Inflammatory macrophage treated with lipopolysaccharide for 1 hour (primary cell): ENCODE data around the gene DYNC1H1.
"Not testable (repeated sequence)": the region's sequence is repeated elsewhere in the genome, so short reads cannot be mapped to it uniquely, and the experiment has no call there.

Source experiments
- DNase-seq, 2 donors: peaks; one replicate each; pipeline ENCODE4 v3.0.0-alpha.2; 2020 to 2022

The DYNC1H1 gene

DNA sequence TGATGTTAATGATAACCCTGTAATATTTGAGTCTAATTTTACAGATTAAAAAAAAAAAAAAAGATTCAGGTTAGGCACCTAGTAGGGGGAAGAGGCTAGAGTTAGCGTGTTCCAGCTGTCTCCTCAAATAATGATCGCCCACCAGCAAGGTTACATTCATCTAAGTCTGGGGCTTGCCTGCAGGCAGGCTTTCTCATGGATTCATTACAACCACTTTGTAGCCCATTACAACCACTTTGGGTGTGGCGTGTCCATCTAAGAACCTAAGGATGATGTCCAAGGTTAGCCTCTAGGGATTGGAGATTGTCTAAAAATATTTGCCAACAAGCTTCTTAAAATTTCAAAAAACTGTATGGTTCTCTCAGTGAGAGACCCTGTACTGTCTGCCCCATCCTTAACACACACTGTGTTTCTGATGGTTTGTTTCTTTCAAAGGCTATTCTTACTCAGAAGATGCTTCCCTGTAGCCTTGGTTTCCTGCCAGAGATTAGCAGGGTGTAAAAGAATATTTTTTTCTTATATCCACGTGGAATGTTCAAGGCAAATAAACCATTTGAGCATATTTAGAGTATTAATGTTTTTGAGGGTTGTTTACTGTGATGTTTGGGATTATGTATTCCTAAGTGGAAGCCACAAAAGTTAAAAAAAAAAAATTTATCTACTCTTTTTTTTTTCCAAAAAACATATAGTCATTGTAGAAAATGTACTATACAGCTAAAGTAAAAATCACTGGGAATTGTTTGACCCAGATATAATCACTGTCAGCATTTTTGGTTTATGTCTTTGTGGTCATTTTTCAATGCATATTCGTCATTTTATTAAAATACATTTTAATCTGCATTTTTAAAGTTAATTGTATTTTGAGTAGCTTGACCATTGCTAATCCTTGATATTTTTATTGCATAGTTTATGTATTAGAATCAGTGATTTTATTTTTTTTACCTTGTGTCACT, 1.7 kb downstream of the DYNC1H1 start:
- no peak for DNase-seq

DNA sequence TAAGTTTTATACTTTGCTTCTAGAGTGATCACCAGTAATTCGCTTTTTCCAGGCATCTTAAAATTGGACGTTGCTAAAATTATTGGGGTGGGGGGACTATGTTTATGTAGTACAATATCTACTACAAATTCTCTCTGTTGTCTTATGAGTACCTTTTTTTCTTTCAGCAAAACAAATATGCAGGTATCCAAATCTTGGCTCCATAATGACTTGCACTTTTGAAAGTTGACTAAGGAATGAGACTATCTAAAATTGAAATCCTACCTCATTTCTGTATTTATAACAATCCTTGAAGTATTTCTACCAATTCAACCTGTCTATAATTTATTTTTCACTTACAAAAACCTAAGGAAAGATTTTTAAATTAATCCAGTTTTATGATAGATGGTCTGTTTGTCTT, 2.4 kb downstream of the DYNC1H1 start:
- no peak for DNase-seq

DNA sequence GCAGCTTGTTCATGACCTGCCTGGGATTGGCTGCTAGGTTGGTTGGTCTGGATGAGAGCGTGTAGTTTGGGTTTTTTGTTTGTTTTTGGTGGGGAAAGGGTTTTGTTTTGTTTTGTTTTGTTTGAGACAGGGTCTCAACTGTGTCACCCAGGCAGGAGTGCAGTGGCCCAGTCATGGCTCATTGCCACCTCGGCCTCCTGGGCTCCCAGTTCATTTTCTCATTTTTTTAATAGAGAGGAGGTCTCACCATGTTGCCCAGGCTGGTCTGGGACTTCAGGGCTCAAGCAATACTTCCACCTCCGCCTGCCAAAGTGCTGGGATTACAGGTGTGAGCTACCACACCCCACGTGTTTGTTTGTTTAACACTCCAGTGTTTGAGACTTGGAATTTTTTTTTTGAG, 3.8 kb downstream of the DYNC1H1 start:
- DNase-seq = no peak

DNA sequence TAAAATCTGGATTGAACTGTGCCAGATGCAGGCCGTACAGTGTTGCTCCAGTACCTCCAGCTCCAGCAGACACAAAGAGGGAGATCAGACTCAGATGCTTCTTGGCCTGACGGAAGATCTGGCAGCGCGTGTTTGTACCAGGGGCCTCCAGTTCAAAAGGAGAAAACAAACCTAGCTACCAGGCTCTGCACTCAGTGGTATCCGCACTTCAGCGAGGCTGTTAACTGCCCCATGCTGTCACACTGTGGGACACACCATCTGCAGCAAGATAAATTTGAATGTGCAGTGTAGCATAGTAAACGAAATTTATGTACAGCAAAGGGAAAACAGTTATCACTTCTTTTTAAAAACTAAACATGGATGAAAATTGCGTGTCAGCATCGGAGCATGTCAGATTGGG, 5.1 kb downstream of the DYNC1H1 start:
- DNase-seq = no peak

DNA sequence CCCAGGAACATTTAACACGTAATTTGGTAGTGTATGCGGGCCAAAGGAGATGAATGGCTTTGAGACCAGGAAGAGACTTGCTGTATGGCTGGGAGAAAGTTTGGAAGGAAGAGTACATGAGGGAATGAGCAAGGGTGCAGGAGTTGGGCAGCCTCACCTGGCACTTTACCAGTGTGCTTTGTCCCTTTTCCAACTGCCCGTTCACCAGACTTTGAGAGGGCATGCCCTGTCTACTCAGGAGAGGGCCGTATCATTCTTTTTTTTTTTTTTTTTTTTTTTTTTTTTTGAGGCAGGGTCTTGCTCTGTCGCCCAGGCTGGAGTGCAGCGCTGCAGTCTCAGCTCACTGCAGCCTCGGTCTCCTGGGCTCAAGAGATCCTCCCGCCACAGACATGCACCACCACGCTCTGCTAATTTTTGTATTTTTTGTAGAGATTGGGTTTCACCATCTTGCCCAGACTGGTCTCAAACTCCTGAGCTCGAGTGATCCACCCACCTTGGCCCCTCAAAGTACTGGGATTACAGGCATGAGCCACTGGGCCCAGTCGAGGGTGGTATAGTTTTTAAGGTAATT, 6.5 kb downstream of the DYNC1H1 start:
- no peak for DNase-seq

DNA sequence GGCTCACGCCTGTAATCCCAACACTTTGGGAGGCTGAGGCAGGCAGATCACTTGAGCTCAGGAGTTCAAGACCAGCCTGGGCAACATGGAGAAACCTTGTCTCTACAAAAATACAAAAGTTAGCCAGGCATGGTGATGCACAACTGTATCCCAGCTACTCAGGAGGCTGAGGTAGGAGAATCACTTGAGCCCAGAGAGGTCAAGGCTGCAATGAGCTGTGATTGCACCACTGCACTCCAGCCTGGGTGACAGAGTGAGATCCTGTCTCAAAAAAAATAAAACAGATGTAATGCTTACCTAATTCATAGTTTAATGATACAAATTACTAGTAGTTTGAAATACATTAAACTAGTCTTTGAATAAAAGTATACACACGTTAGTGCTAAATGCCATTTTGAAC, 7.1 kb downstream of the DYNC1H1 start:
- not testable (repeated sequence) for DNase-seq

DNA sequence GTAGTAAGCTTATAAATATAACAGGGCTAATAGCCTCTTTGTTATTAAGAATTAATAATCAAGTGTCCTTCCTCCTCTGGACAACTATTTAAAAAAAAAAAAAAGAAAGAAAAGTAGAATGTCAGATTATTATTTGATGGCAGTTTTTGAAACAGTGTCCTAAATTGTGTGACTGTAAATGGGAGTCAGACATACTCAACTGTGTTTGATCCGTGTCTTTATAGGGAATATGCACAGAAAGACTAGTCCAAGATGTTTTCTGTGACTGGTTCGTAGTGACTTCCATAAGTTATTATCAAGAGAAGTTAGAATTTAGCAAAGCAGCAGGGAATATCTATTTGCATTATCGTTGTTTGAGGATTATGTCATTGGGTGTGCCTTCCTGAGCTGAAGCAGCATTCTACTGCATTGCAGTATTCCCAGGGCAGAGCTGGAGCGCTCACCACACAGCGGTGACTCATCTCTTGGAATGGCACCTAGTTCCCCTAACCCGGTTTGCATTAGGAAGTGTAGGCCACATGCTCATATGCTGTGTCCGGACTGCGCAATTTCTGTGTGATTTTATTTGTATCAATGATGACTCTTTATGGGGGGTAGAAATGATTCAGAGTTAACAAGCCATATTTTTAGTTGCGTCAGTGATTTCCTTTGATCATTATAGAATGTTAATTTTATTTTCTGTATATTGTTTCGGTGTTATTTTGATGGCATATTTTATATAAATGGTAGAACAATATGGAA, 7.9 kb downstream of the DYNC1H1 start:
- peak; percentile 95 to 98 for DNase-seq

DNA sequence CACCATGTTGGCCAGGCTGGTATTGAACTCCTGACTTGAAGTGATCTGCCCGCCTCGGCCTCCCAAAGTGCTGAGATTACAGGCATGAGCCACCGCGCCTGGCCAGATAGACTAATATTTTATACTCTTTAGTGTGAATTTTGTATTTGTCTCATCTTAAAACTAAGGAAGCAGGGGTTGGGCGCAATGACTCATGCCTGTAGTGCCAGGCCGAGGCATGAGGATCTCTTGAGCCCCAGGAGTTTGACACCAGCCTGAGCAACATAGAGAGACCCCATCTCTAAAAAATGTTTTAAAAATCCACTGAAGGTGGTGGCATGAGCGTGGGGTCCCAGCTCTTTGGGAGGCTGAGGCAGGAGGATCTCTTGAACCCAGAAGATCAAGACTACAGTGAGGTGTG, 9.0 kb downstream of the DYNC1H1 start:
- peak in 1 of 2 donors; percentile 25 for DNase-seq

DNA sequence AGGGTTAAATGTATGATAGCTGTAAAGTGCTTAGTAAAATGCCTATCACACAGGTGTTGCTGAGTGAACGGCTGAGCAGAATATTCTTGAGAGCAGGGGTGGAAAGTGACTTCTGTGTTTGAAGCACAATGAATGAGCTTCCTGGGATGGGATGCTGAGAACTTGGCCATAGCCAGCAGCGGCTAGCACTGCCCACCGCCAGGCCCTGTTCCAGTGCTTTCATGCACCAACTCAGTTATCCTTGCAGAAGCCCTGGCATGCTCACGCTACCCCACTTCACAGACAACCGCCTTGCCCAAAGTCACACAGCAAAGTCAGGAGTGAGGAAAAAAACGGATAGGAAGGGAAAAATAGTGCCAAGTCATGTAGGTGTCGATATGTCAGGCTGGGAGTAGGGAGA, 10.9 kb downstream of the DYNC1H1 start:
- DNase-seq = no peak

DNA sequence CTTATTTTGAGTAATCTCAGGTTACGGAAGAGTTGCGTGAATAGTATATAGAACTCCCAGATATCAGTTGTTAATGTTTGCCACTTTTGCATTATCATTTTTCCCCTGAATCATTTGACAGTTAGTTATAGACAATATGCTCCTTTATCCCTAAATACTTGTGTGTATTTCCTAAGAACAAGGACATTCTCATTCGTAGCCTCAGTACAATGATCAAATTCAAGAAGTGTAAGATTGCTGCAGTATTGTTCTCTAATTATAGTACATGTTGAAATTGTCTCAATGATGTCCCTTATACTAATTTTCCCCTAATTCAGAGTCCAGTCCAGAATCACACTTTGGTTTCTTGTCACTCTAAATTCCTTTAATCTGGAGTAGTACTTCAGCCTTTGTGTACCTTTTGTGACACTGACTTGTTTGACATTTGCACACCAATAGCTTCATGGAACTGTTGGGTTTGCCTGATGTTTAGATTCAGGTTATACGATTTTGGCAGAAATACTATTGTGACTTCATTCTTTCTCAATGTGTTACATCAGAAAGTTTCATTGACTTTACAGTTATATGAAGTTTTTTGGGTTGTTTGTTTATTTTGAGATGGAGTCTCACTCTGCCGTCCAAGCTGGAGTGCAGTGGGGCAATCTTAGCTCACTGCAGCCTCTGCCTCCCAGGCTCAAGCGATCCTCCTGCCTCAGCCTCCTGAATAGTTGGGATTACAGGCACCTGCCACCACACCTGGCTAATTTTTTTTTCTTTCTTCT, 13.1 kb downstream of the DYNC1H1 start:
- DNase-seq = no peak

DNA sequence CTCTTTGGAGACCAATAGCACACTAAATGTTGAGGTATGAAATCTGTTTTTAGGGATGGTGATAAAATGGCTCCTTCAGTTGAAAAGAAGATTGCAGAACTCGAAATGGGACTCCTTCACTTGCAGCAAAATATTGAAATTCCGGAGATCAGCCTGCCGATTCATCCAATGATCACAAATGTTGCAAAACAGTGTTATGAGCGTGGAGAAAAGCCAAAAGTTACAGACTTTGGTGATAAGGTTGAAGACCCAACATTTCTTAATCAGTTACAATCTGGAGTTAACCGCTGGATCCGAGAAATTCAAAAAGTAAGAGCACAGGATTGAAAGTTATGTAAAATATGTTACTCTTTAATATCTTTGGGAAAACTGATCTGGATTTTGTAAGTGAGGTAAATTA, 15.3 kb downstream of the DYNC1H1 start:
- DNase-seq = no peak

DNA sequence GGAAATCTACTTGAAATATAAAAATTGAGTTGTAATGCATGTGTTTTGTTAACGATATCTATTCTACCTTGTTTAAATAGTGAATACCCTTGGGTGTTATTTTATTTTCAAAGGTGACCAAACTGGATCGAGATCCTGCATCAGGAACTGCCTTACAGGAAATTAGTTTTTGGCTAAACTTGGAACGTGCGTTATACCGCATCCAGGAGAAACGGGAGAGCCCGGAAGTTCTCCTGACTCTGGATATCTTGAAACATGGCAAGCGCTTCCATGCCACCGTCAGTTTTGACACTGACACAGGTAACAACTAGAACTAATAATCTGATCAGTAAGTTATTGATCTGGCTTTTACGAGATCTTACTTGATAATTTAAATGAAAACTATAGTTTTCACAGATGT, 15.9 kb downstream of the DYNC1H1 start:
- DNase-seq = no peak

DNA sequence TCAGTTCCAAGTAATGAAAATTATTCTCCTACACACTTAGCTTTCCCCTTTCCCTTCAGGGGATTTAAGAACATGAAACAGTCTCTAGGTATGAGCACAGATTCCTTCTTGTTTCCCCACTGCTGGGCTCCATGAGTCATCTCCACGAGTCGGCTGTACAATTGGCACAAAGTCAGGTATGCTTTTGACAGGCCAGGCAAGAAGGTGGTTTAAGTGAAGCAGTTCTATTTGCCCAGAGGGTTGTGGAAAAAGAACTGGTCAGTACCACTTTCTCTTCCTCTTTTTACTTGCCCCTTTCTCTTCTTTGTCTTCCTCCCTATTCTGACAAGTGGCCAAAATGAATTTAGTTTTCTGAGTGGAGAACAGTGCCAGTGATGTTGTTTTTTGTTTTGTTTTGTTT, 16.3 kb downstream of the DYNC1H1 start:
- DNase-seq = peak in 1 of 2 donors; percentile 39

DNA sequence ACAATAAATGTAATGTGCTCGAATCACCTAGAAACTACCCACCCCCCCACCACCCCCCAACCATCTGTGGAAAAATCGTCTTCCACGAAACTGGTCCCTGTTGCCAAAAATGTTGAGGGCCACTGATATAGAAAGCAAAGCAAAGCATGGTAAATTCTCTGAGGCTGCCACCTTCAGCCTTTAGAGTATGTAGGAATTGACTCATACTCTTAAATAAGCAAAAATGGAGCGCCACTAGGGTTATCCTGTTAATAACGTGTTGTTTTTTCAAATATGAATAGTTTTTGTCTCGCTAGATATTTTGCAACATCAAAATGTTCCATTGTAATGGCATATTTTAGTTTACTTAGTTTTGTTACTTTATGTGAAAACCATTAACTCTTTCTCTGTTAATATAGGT, 18.2 kb downstream of the DYNC1H1 start:
- DNase-seq = no peak

DNA sequence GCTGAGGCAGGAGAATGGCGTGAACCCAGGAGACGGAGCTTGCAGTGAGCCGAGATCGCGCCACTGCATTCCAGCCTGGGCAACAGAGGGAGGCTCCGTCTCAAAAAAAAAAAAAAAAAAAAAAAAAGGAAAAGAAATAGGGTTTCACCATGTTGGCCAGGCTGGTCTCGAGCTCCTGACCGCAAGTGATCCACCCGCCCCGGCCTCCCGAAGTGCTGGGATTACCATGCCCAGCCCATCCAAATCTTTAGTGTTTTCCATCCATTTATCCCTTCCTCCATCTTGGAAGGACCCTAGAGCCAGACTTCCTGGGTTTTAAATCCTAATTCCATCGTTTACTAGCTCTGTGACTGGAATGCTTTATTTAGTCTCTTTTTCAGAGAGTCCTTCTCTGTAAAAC, 20.5 kb downstream of the DYNC1H1 start:
- DNase-seq = not testable (repeated sequence)

DNA sequence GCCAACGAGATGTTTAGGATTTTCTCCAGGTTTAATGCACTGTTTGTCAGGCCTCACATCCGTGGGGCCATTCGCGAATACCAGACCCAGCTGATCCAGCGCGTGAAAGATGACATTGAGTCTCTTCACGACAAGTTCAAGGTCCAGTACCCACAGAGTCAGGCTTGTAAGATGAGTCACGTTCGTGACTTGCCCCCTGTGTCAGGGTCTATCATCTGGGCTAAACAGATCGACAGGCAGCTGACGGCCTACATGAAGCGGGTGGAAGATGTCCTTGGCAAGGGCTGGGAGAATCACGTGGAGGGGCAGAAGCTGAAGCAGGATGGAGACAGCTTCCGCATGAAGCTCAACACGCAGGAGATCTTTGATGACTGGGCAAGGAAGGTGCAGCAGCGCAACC, 21.6 kb downstream of the DYNC1H1 start:
- DNase-seq = no peak

DNA sequence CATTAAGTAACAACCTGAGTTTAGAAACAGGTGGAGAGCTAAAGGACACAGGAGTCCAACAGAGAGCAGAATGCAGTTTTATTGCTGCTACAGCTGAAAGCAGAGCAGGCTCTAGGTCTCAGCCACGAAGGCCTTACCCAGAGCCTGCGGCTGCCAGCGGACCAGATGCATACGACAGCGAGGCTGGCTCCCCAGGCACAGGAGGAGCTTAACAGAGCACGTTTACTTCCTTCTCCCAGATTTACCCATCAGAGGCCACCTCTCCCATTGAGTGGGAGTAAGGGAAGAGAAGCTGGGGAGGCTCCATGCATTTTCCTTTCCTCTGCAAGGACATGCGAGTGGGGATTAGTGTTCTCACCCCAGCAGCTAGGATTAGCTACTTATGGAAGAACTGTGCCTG, 22.6 kb downstream of the DYNC1H1 start:
- DNase-seq = no peak

DNA sequence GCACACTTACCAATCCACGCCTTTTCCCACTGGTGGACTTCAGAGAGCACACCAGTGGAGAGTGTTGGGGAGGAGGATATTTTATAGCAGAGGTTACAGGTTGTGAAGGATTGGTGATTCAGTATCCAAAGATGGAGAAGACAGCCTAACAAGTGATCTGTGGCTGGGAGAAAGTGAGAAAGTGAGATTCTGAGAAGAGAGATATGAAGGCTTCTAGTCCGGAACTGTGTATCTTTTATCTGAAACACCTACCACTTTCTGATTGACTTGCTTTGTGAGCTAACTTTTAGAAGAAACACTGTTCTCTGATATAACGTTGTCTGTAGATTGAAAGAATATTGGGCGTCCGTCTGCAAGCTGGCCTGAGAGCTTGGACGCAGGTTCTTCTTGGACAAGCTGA, 24.0 kb downstream of the DYNC1H1 start:
- no peak for DNase-seq

DNA sequence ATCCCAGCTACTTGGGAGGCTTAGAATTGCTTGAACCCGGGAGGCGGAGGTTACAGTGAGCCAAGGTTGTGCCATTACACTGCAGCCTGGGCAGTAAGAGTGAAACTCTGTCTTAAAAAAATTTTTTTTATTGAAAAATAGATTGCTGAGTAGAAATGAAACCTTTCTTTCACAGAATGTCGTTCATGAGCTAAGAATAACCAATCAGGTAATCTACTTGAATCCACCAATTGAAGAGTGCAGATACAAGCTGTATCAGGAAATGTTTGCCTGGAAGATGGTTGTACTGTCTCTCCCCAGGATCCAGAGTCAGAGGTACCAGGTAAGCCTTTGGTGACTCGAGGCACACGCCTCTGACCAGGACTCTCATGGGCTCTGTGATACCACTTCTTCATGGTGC, 27.0 kb downstream of the DYNC1H1 start:
- DNase-seq = no peak

DNA sequence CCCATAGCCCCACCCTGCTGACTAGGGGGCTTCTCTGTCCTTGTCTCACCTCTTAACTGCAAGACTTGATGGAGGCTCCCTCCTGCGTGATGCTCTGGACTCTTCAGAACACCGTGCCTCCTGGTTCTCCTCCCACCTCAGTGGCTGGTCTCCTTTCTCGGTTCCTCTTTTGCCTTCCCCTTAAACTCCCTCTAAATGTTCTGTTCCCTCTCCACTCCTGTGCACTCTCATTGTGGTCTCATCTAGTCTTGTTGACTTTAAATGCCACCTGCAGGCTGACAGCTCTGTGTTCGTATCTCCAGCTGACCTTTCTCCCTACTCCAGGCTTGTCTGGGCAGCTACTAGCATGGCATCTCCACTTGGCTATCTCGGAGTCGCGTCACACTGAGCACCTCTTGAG, 28.3 kb downstream of the DYNC1H1 start:
- peak; percentile 23 to 29 for DNase-seq

DNA sequence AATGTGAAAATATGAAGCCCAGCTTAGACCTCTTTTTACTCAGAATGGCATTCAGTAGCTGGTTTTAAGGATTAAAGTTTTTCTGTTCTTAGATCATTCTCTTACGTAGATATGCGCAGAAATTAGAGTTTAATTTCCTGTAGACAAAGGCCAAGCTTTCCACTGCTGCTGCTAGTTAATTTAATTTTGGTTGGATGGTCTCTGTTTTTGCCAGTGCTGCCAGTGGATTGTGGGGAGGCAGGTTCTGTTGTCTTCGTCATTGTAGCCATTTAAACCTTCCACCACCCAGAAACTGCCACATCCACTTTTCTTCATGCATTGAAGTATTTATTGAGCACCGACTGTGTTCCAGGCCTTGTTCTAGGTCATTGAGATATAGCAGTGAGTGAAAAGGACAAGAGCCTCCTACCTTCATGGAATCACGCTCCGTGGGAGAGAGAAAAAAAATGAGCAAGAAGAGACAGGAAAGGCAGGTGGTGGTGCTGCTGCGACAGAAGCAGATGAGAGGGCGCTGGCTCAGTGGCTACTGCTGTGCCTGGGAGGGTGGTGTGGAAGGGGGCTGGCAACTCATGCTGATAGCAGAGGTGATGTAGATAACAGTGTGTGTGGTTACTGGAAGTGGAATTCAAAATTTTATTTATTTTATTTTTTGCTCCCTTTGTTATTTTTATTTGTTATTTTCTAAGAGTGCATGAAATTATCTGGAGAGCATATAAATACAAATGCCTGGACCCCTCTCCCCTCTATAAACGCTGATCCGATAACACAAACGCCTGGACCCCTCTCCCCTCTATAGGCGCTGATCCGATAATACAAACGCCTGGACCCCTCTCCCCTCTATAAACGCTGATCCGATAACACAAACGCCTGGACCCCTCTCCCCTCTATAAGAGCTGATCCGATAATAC, 33.3 kb downstream of the DYNC1H1 start:
- DNase-seq = no peak

DNA sequence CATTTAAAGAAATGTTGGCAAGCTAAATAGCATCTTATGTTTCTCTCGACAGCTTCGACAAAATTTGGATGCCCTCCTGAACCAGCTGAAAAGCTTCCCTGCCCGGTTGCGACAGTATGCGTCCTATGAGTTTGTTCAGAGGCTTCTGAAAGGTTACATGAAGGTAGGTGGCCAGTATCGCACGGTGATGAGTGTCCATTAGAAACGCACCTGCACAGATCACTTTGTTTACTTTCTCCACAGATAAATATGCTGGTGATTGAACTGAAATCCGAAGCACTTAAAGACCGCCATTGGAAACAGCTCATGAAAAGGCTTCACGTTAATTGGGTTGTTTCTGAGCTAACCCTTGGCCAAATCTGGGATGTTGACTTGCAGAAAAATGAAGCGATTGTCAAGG, 36.5 kb downstream of the DYNC1H1 start:
- DNase-seq = no peak
